Astrocyte of the cerebellum (primary cell): ENCODE results near the gene LBHD1.
A peak's percentile ranks its signal among the peaks of the same experiment; 100 is the strongest.

Experiments
- DNase-seq: peaks from one replicate; pipeline ENCODE4 v3.0.0-alpha.2; 2011; ENCODE audit warnings: low read depth
- H3K4me3 ChIP-seq: 2 replicates; pipeline ENCODE4 v1.5.1; 2011; ENCODE audit warnings: mild to moderate bottlenecking, low read depth, low read length, moderate library complexity
- CTCF ChIP-seq: IDR thresholded peaks from 2 replicates; pipeline ENCODE4 v1.5.1; 2012; ENCODE audit warnings: low read length, low read depth, moderate library complexity, mild to moderate bottlenecking; ENCODE audit errors: missing control alignments
- in situ Hi-C: cut with HindIII; loops from 2 replicates; pipeline ENCODE4 v1.10.0; 2017; ENCODE audit warnings: low sequenced_read_pairs

The LBHD1 gene

DNA sequence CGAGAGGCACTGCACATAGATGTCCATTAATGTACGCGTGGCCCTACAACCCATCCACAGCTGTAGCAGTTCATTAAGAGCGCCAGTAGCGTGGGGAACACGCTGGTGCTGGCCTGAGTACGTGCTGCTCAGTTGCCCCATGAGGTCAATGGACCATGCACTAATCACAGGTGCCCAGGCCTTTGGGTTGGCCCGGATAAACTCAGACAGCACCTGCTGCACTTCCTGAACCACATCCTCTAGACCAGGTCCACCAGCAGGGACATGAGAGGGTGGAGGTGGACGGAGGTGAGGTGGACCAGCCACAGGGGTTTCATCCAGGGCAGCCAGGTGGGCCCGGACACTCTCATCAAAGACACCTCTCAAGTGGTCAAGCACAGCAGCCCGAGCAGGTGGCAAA lies 22.6 kb downstream of the LBHD1 start:
- DNase-seq = no peak
- no peak for TF ChIP-seq CTCF
- in situ Hi-C loops = no loop called here
- no peak overlapping the region for H3K4me3 ChIP-seq

DNA sequence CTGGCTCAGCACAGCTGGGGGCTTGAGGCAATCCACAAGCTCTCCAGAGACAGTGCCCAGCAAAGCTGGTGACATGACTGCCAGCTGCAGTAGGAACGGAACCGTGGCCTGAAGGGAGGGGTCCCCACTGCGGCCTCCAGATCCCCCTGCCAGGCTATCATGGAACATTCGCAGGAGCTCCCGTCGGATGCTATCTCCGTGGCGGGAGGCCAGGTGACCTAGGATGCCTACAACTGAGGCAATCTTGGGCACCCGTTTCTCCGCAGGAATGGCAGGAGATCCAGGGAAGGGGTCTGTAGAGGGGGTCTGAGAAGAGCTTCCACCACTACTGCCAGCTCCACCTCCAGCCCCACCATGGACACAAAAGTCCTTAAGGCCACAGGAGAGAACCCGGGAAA lies 23.1 kb downstream of the LBHD1 start:
- H3K4me3 ChIP-seq = no peak overlapping the region
- no peak for DNase-seq
- in situ Hi-C loops = no loop called here
- no peak for TF ChIP-seq CTCF

DNA sequence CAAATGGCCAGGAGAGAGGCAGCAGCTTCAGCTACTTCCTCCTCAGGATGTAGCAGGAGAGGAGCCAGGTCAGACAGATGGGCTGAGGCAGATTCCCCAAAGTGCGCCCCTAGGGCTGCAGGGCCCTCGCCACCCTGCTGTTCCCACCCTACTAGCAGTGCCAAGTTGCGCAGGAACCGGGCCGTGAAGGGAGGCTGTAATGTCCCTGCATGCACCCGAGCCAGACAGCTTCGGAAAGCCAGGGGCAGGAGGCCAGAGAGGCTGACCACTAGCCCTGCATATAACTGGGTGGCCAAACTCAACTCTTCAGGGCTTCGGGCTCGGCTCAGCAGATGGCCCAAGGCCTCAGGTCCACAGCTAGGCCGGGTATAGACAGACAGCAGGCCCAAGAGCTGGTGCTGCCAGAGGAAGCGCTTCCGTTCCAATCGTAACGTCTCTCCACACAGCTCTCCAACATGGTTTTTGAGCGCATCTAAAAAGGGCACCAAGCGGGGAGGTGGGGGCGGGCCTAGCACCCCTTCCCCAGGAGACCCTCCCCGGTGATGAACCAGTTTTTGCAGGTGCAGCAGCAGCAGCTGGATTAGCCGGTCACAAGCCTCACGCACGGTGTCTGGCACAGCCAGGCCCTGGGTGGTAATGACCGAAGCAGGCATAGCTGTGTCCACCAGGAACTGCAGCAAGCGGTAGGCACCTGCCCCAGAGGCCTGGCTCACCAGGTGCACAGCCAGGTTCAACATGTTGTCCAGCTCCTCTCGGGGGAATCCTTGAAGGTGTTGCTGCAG lies 23.7 kb downstream of the LBHD1 start:
- in situ Hi-C loops = no loop called here
- H3K4me3 ChIP-seq = no peak overlapping the region
- TF ChIP-seq CTCF = no peak
- no peak for DNase-seq

- TF ChIP-seq CTCF = no peak
- no peak for DNase-seq
- in situ Hi-C loops = no loop called here
- no peak overlapping the region for H3K4me3 ChIP-seq
Measured at GRCh38 chr11:62647609-62648005, 24.5 kb downstream of the LBHD1 start.

GRCh38 chr11:62646825-62647608 lies 25.1 kb downstream of the LBHD1 start:
- in situ Hi-C loops = no loop called here
- peak overlapping the region; percentile 81 for H3K4me3 ChIP-seq
- no peak for DNase-seq
- TF ChIP-seq CTCF = no peak

DNA sequence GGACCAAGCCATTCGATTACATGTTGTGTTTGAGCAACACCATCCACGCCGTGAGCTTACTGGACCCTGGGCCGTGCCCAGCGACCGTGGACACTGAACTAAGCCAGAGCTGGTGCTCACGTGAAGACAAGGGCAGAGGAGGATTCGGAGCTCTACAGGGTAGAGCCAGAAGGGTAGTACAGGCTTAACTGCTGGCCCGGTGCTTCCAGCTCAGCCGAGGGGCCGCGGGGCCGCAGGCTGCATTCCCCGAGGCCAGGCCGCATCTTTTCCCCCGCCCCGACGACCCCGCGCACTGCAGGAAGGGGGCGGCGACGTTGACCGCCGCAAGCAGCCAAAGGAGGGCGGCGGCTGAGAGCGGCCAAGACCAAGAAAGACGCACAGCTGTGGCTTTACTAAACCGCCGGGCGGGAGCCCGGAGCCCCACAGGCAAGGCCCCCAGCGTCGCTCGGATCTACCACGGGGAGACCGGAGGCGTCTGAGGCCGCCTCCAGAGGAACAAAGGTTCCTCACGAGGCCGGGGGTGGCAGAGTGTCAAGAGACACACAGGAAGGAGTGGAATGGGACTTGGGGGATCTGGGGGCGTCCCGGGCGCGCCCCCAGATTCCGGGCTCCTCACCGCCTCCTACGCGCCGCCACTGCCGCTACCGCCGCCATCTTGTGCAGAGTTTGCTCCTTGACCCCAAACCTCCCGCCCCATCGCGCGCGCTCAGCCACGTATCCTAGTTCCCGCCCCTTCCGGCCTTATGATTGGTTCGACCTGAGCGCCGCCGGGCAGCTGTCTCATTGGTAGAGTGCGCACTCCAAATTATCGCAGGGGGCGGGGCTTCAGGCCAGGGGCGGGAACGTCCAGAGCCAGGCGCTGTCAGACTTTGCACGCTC lies 25.9 kb downstream of the LBHD1 start, which contains the start of gene GANAB:
Gene GANAB, minus strand, starts transcription at position 668 of the 879 bp plus-strand sequence. Its CDS starts 14 bp downstream, at position 654.
- peak; percentile 94 for DNase-seq
- no peak for TF ChIP-seq CTCF
- peak within 1 kb of the TSS; percentile 81 for H3K4me3 ChIP-seq
- in situ Hi-C loops = no loop called here
